Neural crest cell (in vitro differentiated cells): Measurements from ENCODE around the gene SLC27A3. TPM values are rescaled to one million over a fixed set of nuclear protein-coding genes. Genes with fewer than 3 reads are reported as not detected.
A peak's percentile ranks its signal among the peaks of the same experiment; 100 is the strongest.

Source experiments
- DNase-seq: peaks from one replicate; pipeline ENCODE4 v3.0.0; 2021; ENCODE audit warnings: low read depth, mixed read lengths, low spot score
- H3K27ac Mint-ChIP-seq: one replicate; pipeline ENCODE4 v1.8.0; 2021; ENCODE audit warnings: mild to moderate bottlenecking, mixed read lengths; ENCODE audit not compliant: unreplicated experiment
- H3K27me3 Mint-ChIP-seq: 2 replicates; pipeline ENCODE4 v1.8.0; 2021; ENCODE audit warnings: low read depth, mild to moderate bottlenecking, mixed read lengths
- H3K36me3 Mint-ChIP-seq: 2 replicates; pipeline ENCODE4 v1.8.0; 2021; ENCODE audit warnings: low read depth, mild to moderate bottlenecking, mixed read lengths
- H3K4me1 Mint-ChIP-seq: 2 replicates; pipeline ENCODE4 v1.8.0; 2021; ENCODE audit warnings: mixed read lengths
- H3K4me3 Mint-ChIP-seq: one replicate; pipeline ENCODE4 v1.8.0; 2021; ENCODE audit warnings: mild to moderate bottlenecking, mixed read lengths
- H3K9me3 Mint-ChIP-seq: 2 replicates; pipeline ENCODE4 v1.8.0; 2021; ENCODE audit warnings: mixed read lengths
- total RNA-seq: library from RNA; stranded (reverse); gene quantifications from 2 replicates; pipeline ENCODE4 v1.2.1, GENCODE V29; 2021
- TF ChIP-seq, protein P1 (sequence below): fragments of 200-600 bp; sonication (generic); conservative IDR thresholded peaks from 2 replicates; pipeline ENCODE4 v1.5.0; 2021; ENCODE audit warnings: antibody characterized with exemption, mild to moderate bottlenecking

SLC27A3 gene
- total RNA-seq, 1 donor from 2014 or later: 16.8 TPM

DNA sequence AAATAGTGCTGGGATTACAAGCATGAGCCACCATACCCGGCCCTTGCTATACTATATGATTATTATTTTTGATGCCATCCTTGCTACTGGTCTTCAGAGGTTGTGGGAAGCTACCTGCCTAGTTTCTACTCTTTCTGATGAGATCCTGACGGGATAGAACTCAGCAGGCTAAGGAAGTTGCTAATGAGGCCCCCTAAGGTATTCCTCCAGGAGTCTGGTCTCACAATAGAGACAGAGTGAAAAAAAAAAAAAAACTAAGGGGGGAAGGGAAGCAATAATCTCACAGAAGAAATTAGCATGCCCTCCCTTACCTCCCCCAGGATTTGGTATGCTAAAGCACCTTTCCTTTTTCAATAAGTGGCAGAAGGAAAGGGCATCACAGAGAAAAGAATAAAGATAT lies 29.8 kb upstream of the SLC27A3 start:
- no peak overlapping the region for H3K27ac Mint-ChIP-seq
- peaks cover 3% of the 10 kb centered on the region for H3K4me1 Mint-ChIP-seq
- no peak for DNase-seq
- no peaks in the 10 kb centered on the region for H3K27me3 Mint-ChIP-seq
- H3K36me3 Mint-ChIP-seq: peaks cover 6% of the 10 kb centered on the region
- H3K4me3 Mint-ChIP-seq: no peak overlapping the region
- TF ChIP-seq, protein P1, sequence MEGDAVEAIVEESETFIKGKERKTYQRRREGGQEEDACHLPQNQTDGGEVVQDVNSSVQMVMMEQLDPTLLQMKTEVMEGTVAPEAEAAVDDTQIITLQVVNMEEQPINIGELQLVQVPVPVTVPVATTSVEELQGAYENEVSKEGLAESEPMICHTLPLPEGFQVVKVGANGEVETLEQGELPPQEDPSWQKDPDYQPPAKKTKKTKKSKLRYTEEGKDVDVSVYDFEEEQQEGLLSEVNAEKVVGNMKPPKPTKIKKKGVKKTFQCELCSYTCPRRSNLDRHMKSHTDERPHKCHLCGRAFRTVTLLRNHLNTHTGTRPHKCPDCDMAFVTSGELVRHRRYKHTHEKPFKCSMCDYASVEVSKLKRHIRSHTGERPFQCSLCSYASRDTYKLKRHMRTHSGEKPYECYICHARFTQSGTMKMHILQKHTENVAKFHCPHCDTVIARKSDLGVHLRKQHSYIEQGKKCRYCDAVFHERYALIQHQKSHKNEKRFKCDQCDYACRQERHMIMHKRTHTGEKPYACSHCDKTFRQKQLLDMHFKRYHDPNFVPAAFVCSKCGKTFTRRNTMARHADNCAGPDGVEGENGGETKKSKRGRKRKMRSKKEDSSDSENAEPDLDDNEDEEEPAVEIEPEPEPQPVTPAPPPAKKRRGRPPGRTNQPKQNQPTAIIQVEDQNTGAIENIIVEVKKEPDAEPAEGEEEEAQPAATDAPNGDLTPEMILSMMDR: no peak
- H3K9me3 Mint-ChIP-seq: no peaks in the 10 kb centered on the region

DNA sequence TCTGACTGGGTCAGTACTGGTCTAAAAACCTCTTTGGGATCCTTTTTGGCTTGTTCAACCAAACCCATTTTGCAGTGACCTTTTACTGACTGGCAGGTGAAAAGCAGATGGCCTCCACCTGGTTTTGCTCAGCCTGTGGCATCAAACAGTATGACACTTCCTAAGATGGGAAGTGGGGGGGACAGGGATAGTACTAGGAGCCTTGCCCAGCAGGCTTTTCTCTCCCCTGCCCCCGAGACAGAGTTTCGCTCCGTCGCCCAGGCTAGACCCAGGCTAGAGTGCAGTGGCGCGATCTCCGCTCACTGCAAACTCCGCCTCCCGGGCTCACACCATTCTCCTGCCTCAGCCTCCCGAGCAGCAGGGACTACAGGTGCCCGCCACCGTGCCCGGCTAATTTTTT lies 29.0 kb upstream of the SLC27A3 start:
- H3K27ac Mint-ChIP-seq: no peak overlapping the region
- peaks cover 4% of the 10 kb centered on the region for H3K36me3 Mint-ChIP-seq
- H3K4me1 Mint-ChIP-seq: peaks cover 3% of the 10 kb centered on the region
- no peak overlapping the region for H3K4me3 Mint-ChIP-seq
- no peaks in the 10 kb centered on the region for H3K9me3 Mint-ChIP-seq
- TF ChIP-seq, protein P1: no peak
- no peaks in the 10 kb centered on the region for H3K27me3 Mint-ChIP-seq
- no peak for DNase-seq

DNA sequence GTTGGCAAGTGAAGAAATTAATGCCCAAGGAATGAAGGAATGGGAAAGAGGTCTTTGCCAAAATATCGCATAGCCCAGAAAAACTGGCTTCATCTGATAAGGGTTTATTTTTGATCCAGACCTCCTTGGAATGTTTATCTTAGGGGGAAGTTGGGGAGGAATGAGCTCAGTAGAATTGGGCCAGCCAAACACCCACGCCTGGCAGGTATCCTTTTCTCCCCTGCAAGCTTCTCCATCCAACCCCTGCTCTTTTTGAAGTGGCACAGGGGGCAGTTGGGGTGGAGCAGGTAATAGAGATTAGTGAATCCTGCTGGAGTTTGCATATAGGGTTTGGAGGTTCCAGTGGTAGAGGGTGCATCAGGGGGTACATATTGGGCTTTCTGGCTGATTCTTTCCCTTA lies 26.3 kb upstream of the SLC27A3 start:
- Mint-ChIP-seq H3K9me3 (no peaks in the 10 kb centered on the region), H3K36me3 (peaks cover 14% of the 10 kb centered on the region), H3K4me3 (no peak overlapping the region), H3K4me1 (peaks cover 3% of the 10 kb centered on the region), H3K27me3 (no peaks in the 10 kb centered on the region), H3K27ac (no peak overlapping the region)
- TF ChIP-seq, protein P1: no peak
- DNase-seq: no peak

DNA sequence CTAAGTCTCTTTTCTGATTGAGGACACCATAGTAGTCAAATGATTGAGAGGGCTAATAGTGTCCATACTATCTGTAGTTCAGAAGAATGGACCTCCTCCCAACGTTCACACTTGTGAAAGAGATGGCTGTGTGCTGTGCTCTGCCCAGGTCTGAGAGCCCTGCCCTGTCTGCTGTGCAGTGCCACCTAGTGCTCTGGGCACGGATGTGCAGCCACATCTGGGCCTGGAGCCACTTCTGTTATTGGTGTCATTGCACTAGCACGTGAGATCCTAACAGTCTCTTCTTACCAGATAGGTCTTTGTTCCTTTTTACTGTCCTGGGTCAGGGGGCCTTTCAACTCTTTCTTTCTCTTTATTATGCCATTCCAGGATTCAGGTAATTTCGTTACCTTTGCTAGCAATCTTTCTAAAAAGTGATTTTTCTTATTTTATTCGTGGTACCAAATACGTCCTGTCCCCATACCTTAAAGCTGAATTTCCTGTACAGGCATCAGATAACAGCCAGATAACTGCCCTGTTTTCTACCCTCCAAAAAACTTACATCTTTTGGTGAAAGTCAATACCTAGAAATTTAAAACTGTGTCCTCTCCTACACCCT lies 25.7 kb upstream of the SLC27A3 start:
- peak; percentile 75 for DNase-seq
- H3K27me3 Mint-ChIP-seq: no peaks in the 10 kb centered on the region
- TF ChIP-seq, protein P1: peak; percentile 95
- peaks cover 3% of the 10 kb centered on the region for H3K4me1 Mint-ChIP-seq
- H3K36me3 Mint-ChIP-seq: peaks cover 15% of the 10 kb centered on the region
- H3K9me3 Mint-ChIP-seq: no peaks in the 10 kb centered on the region
- H3K4me3 Mint-ChIP-seq: no peak overlapping the region
- no peak overlapping the region for H3K27ac Mint-ChIP-seq

DNA sequence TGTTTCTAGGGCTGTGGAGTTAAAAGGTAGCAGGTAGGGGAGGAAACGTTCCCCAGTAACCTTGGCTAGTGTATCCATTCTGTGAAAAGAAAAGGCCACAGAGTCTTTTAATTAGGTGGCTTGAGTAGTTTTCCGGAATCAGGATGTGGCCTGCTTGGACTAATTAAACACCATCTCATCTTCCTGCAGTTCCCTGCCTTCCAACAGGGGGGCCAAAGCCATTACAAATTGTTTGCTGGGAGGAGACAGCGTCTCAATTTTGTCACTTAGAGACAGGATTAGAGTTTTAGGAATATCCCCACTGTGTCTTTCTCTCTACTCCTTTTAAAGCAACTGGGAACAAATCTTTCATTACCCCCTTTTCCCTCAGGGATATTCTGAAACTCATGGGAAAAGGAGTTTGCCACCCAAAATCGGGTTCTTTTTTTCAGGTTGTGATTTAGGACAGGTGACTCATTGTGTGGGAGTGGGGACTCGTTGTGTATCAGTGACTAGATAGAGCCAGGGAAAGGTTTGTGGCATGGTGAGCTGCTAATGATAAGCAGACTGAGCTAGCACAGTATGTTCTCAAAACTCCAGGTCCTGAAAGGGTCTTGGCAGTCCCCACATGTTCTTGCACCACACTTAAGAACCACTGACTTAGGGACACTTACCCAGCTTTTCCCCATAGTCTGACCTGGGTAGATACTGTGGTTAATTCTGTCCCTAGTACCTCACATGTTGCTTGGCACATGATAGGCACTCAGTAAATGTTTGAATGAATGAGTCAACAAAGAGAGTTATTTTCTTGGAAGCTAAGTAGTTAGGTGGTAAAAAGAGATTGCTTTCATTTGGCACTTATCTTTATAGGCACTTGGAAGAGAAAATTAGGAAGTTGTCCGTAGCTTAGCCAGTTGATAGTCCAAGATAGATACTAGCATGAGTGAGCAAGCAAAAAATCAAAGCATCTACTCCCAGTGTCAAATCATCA lies 24.9 kb upstream of the SLC27A3 start:
- Mint-ChIP-seq H3K9me3 (no peaks in the 10 kb centered on the region), H3K4me1 (peaks cover 3% of the 10 kb centered on the region), H3K36me3 (peaks cover 15% of the 10 kb centered on the region), H3K27me3 (no peaks in the 10 kb centered on the region), H3K4me3 (no peak overlapping the region), H3K27ac (no peak overlapping the region)
- no peak for DNase-seq
- TF ChIP-seq, protein P1: no peak
